Cardiac ventricle fibroblast (primary cell): ENCODE data around the gene ESPL1. TPM values are rescaled to one million over a fixed set of nuclear protein-coding genes. Genes with fewer than 3 reads are reported as not detected.

ENCODE experiments used
- total RNA-seq: library from RNA; depleted of rRNA; stranded (reverse); fragments of >200 nt; gene quantifications from 2 replicates; pipeline ENCODE4 v1.2.3, GENCODE V29; 2015

Gene ESPL1
- total RNA-seq: 1.1 and 3.6 TPM in 2 replicates

DNA sequence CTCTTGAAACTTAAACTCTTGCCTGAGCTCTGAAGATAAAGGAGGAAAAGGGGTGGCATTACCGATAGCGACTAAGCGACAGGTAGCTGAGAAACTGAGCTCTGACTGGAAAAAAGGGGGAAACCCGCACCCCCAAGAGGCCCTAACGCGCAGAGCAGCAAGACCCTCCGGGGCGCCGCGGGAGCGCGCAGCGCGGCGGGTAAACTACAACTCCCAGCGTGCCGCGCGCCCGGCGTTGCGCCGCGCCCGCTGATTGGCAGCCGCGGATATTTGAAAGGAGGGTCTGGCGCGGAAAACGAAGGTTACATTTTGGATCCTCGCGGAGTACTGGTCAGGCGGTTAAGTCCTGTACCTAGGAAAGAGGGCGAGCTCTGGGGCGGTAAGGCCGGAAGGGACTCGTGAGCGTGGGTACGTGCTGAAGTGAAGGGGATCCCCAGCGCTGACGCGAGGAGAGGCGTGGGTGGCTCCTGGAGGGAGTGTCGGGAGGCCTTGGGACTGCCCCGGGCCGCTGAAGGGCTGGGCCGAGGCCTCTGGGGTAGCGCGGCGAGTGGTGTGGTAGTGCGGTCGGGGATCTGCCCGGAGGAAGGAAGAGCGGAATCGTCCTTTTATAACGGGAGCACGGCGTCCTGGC lies at the start of gene ESPL1:
ESPL1 (plus strand) TSS at position 301 of the 631 bp plus-strand sequence. CDS start 468 bp downstream, outside the sequence.

DNA sequence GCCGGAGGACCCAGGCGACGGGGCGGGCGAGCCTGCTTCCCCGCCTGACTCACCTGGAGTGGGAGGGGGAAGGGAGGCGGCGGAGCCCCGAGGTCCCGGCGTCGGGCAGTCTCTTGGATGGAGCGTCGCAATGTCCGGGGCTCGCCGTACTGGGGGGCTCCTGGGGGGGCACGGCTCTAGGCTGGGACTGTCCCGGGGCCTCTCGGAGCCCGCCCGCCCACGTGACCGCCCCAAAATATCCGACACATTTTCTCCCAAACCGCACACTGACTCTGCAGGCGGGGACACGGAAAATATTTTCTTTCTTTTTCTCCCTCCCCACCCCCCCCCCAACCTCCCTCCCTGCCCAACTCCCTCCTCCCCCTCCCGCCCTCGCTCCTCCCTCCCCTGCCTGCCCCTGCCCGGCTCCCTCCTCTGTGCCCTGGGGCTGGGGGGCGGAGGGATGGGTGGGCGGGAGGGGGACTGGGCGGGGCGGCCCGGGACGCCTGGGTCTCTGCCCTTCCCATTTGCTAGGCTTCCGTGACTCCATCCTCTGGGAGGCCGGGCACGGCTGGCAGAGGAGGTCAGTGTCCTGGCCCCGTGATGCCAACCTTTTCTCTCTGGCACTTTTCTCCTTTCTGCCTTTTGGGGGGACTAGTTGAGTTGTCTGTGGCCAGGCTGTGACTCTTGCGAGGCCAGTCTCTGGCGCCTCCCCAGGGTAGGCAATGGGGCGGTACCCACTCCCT lies 36.0 kb upstream of the ESPL1 start, which contains the start of gene RARG:
RARG (minus strand) TSS at position 289 of the 725 bp plus-strand sequence. CDS start 4,664 bp downstream, outside the sequence.

DNA sequence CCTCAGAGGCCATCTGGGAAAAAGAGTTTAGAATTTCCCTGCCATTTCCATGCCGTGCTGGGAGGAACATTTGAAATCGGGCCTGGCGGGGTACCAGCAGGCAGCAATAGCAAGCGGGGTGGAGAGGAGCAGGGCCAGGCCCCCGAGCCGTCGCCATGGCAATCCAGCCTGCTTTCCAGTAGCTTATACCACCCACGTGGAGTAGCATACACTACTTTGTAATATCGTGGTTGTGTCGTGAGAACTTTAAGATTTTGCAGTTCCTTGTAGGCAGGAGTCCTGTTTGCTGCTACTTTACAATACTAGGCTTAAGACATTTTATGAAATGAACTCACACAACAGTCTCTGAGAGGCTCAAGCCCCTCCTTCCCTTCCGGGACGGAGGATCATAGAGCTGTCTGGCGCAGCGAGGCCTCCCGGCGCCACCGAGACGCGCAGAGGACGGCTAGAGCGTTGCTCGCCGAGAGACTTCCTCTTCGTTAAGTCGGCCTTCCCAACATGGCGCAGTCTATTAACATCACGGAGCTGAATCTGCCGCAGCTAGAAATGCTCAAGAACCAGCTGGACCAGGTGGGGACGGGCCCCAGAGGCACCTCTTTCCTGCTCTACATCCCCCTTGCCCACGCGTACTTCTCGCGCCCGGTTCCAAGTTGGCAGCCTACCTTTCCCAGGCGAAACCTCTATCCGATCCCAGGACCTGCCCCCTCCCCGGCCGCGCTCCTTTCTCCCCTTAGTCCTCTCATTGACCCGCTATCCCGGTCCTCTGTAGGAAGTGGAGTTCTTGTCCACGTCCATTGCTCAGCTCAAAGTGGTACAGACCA lies 27.2 kb downstream of the ESPL1 start, which contains the start of gene PFDN5:
PFDN5 (plus strand) TSS at position 473 of the 821 bp plus-strand sequence; CDS start at position 499, 26 bp downstream.

DNA sequence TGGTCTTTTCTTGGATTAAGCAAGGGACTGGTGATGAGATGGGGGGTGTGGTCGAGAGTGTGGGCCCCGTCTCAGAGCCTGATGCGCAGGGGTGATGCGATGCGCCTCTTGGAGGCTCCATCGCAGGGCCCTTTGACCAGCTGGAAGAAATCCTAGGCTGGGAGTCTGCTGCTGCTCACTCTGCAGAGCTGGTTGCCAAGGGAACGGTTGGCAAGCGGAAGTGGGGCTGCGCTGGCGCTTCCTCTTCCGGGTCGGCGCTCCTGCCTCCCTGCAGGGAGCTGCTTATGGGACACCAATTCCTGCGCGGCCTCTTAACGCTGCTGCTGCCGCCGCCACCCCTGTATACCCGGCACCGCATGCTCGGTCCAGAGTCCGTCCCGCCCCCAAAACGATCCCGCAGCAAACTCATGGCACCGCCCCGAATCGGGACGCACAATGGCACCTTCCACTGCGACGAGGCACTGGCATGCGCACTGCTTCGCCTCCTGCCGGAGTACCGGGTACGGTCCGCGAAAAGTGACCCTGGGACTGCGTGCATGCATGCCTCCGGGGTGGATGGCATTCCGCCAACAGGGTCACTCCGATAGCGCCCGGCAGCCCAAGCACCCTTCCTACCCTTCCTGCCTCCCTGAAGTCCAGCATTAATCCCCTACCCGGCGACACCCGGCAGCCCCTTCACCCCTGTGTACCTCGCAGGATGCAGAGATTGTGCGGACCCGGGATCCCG lies 31.5 kb downstream of the ESPL1 start, which contains the start of gene MYG1:
MYG1 (plus strand) TSS at position 242 of the 727 bp plus-strand sequence; CDS start at position 285, 43 bp downstream.

DNA sequence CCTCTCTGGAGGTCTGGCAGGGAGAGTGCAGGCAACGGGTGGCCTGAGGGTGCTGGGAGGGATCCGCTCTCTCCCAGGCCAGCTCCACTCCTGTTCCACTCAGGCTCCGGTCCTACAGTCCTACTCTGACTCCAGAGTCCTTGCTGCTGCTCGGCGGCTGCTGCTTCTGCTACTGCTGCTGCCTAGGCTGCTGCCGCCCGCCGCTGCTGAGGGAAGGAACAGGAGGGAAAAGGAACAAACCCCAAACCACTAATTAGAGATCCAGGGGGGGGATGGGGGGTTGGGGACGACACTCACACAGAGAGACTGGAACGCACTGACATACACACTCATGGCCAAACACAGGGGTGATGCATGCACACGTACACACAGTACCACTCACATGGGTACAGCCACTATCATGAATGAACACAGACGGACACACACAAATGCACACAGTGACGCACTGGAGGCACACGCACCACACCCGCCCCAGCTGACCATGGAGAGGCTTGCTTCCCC lies 68.1 kb downstream of the ESPL1 start, which contains the start of gene SP7:
SP7 (minus strand) TSS at position 174 of the 501 bp plus-strand sequence. CDS start 708 bp downstream, outside the sequence.

Other genes with a start within 250 kb of the ESPL1 start
- 92.5 and 97.3 TPM in 2 replicates for gene TNS2, start 218.2 kb upstream of the ESPL1 start, total RNA-seq
- gene SPRYD3, start 188.9 kb upstream of the ESPL1 start, total RNA-seq: 18.2 and 24.9 TPM in 2 replicates
- 457 and 644 TPM in 2 replicates for gene IGFBP6, start 170.6 kb upstream of the ESPL1 start, total RNA-seq
- gene SOAT2, start 164.8 kb upstream of the ESPL1 start, total RNA-seq: not detected in 2 replicates
- gene ZNF740, start 87.6 kb upstream of the ESPL1 start, total RNA-seq: 6.0 and 7.5 TPM in 2 replicates
- 6.8 and 16.6 TPM in 2 replicates for gene CSAD, start 87.4 kb upstream of the ESPL1 start, total RNA-seq
- gene ITGB7, start 61.0 kb upstream of the ESPL1 start, total RNA-seq: 0.59 TPM in 1 of 2 replicates, not detected in the other
- gene RARG, start 36.1 kb upstream of the ESPL1 start, total RNA-seq: 15.8 and 16.4 TPM in 2 replicates
- gene PFDN5, start 27.2 kb downstream of the ESPL1 start, total RNA-seq: 553 and 569 TPM in 2 replicates
- 44.5 and 67.0 TPM in 2 replicates for gene MYG1, start 31.4 kb downstream of the ESPL1 start, total RNA-seq
- 29.9 and 44.4 TPM in 2 replicates for gene AAAS, start 53.3 kb downstream of the ESPL1 start, total RNA-seq
- not detected in 2 replicates for gene SP7, start 68.1 kb downstream of the ESPL1 start, total RNA-seq
- gene SP1, start 111.9 kb downstream of the ESPL1 start, total RNA-seq: 32.3 and 35.4 TPM in 2 replicates
- not detected in 2 replicates for gene AMHR2, start 155.6 kb downstream of the ESPL1 start, total RNA-seq
- 61.0 and 79.9 TPM in 2 replicates for gene PRR13, start 173.4 kb downstream of the ESPL1 start, total RNA-seq
- gene PCBP2, start 183.8 kb downstream of the ESPL1 start, total RNA-seq: 506 and 512 TPM in 2 replicates
- 30.6 and 31.4 TPM in 2 replicates for gene MAP3K12, start 231.2 kb downstream of the ESPL1 start, total RNA-seq
- 26.5 and 32.2 TPM in 2 replicates for gene TARBP2, start 233.0 kb downstream of the ESPL1 start, total RNA-seq
- not detected in 2 replicates for gene NPFF, start 239.2 kb downstream of the ESPL1 start, total RNA-seq